Esophagus muscularis mucosa (tissue), 4 donors: ENCODE results near the gene KDM6B.

Source experiments
- CTCF ChIP-seq, 3 experiments: fragments of 200-600 bp in 2 of 3; fragments of 450-650 bp in 1 of 3; sonication (generic) in 2 of 3; IDR thresholded peaks; one replicate each; pipeline ENCODE4 v1.5.1; 2017 to 2019; ENCODE audit warnings: antibody characterized with exemption in 3 of 3, mild to moderate bottlenecking in 2 of 3, moderate library complexity in 1 of 3
- EP300 ChIP-seq: sonication (generic); formaldehyde crosslinking; IDR thresholded peaks from one replicate; pipeline ENCODE4 v1.6.1; 2017; ENCODE audit warnings: antibody characterized with exemption
- POLR2AphosphoS5 ChIP-seq, 2 donors: sonication (generic); formaldehyde crosslinking; IDR thresholded peaks; one replicate each; pipeline ENCODE4 v1.6.1; 2017; ENCODE audit warnings: antibody characterized with exemption in 2 of 2

- TF ChIP-seq EP300 (no peak), CTCF (IDR thresholded peaks at IDR 0.05) (no peak), POLR2AphosphoS5 (IDR thresholded peaks at IDR 0.05) (no peak)
Measured at GRCh38 chr17:7803981-7804380, 30.0 kb upstream of the KDM6B start.
